ENCODE data around the gene CLIP1. TPM values are rescaled to one million over a fixed set of nuclear protein-coding genes. Genes with fewer than 3 reads are reported as not detected.
A peak's percentile ranks its signal among the peaks of the same experiment; 100 is the strongest.
"Not testable (repeated sequence)": the region's sequence is repeated elsewhere in the genome, so short reads cannot be mapped to it uniquely, and the experiment has no call there.

The CLIP1 gene
- total RNA-seq, 1 donor from 2014 or later: 70.0 TPM

GRCh38 chr12:122399592-122400373, 22.7 kb downstream of the CLIP1 start:
- H3K4me1 Mint-ChIP-seq (ENCODE audit: low read depth, unreplicated experiment): peaks cover 25% of the 10 kb centered on the region
- H3K27me3 ChIP-seq (ENCODE audit: insufficient read depth, low read length): no peaks in the 10 kb centered on the region
- DNase-seq (ENCODE audit: low read depth) (peak; percentile 90), FAIRE-seq (no peak)
- peak overlapping the region; percentile 76 for H3K4me2 ChIP-seq (ENCODE audit: low read length)
- H2AFZ ChIP-seq (ENCODE audit: low read depth, low read length): no peak overlapping the region
- no peaks in the 10 kb centered on the region for H3K9me3 Mint-ChIP-seq (ENCODE audit: unreplicated experiment)
- H3K36me3 ChIP-seq (ENCODE audit: insufficient read depth, low read length): no peaks in the 10 kb centered on the region
- peak overlapping the region; percentile 16 for H3K4me3 ChIP-seq (ENCODE audit: insufficient read depth, low read depth, low read length)
- H3K4me3 Mint-ChIP-seq (ENCODE audit: unreplicated experiment): peak overlapping the region; percentile 75
- no peaks in the 10 kb centered on the region for H3K9me3 ChIP-seq (ENCODE audit: insufficient read depth, low read depth, low read length)
- peaks cover 5% of the 10 kb centered on the region for H3K36me3 Mint-ChIP-seq (ENCODE audit: low read depth, unreplicated experiment)
- H3K79me2 ChIP-seq (ENCODE audit: insufficient read depth, low read length): peaks cover 69% of the 10 kb centered on the region
- H3K27me3 Mint-ChIP-seq (ENCODE audit: low read depth, unreplicated experiment): no peaks in the 10 kb centered on the region
- H3K27ac Mint-ChIP-seq (ENCODE audit: unreplicated experiment): peak overlapping the region; percentile 100
- TF ChIP-seq EZH2 (IDR thresholded peaks at IDR 0.05; ENCODE audit: insufficient read depth, low read length) (no peak), CTCF (IDR thresholded peaks at IDR 0.05; ENCODE audit: insufficient read depth, low read depth, low read length) (peak; percentile 70)
- H3K27ac ChIP-seq (ENCODE audit: low read depth, low read length): peak overlapping the region; percentile 99
- peaks cover 5% of the 10 kb centered on the region for H4K20me1 ChIP-seq (ENCODE audit: insufficient read depth, low read length)
- H3K9ac ChIP-seq (ENCODE audit: low read length): peak overlapping the region; percentile 87
- H3K4me1 ChIP-seq (ENCODE audit: insufficient read depth, low read length): peaks cover 20% of the 10 kb centered on the region

- TF ChIP-seq CTCF (IDR thresholded peaks at IDR 0.05; ENCODE audit: insufficient read depth, low read depth, low read length) (no peak), EZH2 (IDR thresholded peaks at IDR 0.05; ENCODE audit: insufficient read depth, low read length) (no peak)
- no peak for FAIRE-seq
- peak overlapping the region; percentile 62 for H3K4me3 Mint-ChIP-seq (ENCODE audit: unreplicated experiment)
- Histone ChIP-seq H3K4me3 (ENCODE audit: insufficient read depth, low read depth, low read length) (no peak overlapping the region), H3K27ac (ENCODE audit: low read depth, low read length) (peak overlapping the region; percentile 99), H3K27me3 (ENCODE audit: insufficient read depth, low read length) (no peaks in the 10 kb centered on the region), H3K36me3 (ENCODE audit: insufficient read depth, low read length) (no peaks in the 10 kb centered on the region), H2AFZ (ENCODE audit: low read depth, low read length) (no peak overlapping the region), H4K20me1 (ENCODE audit: insufficient read depth, low read length) (peaks cover 5% of the 10 kb centered on the region), H3K9me3 (ENCODE audit: insufficient read depth, low read depth, low read length) (no peaks in the 10 kb centered on the region), H3K79me2 (ENCODE audit: insufficient read depth, low read length) (peaks cover 71% of the 10 kb centered on the region), H3K9ac (ENCODE audit: low read length) (peak overlapping the region; percentile 87), H3K4me1 (ENCODE audit: insufficient read depth, low read length) (peaks cover 20% of the 10 kb centered on the region), H3K4me2 (ENCODE audit: low read length) (peak overlapping the region; percentile 76)
- H3K36me3 Mint-ChIP-seq (ENCODE audit: low read depth, unreplicated experiment): peaks cover 5% of the 10 kb centered on the region
- no peaks in the 10 kb centered on the region for H3K9me3 Mint-ChIP-seq (ENCODE audit: unreplicated experiment)
- H3K27ac Mint-ChIP-seq (ENCODE audit: unreplicated experiment): peak overlapping the region; percentile 100
- H3K27me3 Mint-ChIP-seq (ENCODE audit: low read depth, unreplicated experiment): no peaks in the 10 kb centered on the region
- peaks cover 27% of the 10 kb centered on the region for H3K4me1 Mint-ChIP-seq (ENCODE audit: low read depth, unreplicated experiment)
- DNase-seq (ENCODE audit: low read depth): no peak
Measured at GRCh38 chr12:122399254-122399591, 23.2 kb downstream of the CLIP1 start.

- H3K27ac ChIP-seq (ENCODE audit: low read depth, low read length); H3K36me3 Mint-ChIP-seq (ENCODE audit: low read depth, unreplicated experiment); H2AFZ ChIP-seq (ENCODE audit: low read depth, low read length); H3K36me3 ChIP-seq (ENCODE audit: insufficient read depth, low read length); H3K4me2 ChIP-seq (ENCODE audit: low read length); H3K4me3 Mint-ChIP-seq (ENCODE audit: unreplicated experiment); H4K20me1 ChIP-seq (ENCODE audit: insufficient read depth, low read length); H3K4me3 ChIP-seq (ENCODE audit: insufficient read depth, low read depth, low read length); DNase-seq (ENCODE audit: low read depth); FAIRE-seq; H3K27ac Mint-ChIP-seq (ENCODE audit: unreplicated experiment); H3K9me3 ChIP-seq (ENCODE audit: insufficient read depth, low read depth, low read length); H3K27me3 Mint-ChIP-seq (ENCODE audit: low read depth, unreplicated experiment); H3K27me3 ChIP-seq (ENCODE audit: insufficient read depth, low read length); H3K9me3 Mint-ChIP-seq (ENCODE audit: unreplicated experiment); H3K9ac ChIP-seq (ENCODE audit: low read length): not testable (repeated sequence)
- H3K4me1 ChIP-seq (ENCODE audit: insufficient read depth, low read length): peaks cover 20% of the 10 kb centered on the region
- H3K4me1 Mint-ChIP-seq (ENCODE audit: low read depth, unreplicated experiment): peaks cover 27% of the 10 kb centered on the region
- H3K79me2 ChIP-seq (ENCODE audit: insufficient read depth, low read length): peaks cover 71% of the 10 kb centered on the region
Measured at GRCh38 chr12:122397981-122398380, 24.5 kb downstream of the CLIP1 start.
